ENCODE data around the gene TMEM43.

DNA sequence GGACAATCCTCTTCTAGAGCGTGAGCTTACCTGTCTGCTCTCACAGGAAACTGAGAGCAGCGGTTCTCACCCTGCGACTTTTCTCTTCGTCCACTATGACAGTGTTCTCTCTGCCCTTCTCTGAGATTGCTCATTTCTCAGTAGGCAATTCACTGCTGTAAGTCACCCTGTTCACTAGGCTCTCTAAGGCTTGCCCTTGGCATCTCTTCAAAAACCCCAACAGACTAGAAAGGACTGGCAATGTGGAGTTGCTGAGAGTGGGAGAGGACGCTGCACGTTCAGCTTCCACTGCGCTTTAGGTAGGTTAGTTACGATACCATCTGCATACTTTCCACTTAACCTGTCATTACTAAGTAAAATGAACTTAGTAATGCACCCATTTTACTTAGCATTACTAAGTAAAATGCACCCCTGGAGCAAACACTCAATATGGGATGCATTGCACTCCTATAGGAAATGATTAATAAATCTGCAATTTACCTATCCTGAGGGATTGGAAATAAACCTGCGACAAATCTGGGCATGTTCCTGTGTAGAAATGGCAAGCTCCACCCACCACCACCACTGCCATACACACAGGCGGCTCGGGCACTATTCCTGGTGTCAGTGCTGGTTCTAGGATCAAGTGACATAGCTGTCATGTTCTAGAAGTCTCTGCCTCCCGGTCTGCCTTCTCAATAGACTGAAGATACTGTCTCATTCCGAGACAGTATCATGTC, 32.1 kb downstream of the TMEM43 start:
- TF ChIP-seq, protein P1, sequence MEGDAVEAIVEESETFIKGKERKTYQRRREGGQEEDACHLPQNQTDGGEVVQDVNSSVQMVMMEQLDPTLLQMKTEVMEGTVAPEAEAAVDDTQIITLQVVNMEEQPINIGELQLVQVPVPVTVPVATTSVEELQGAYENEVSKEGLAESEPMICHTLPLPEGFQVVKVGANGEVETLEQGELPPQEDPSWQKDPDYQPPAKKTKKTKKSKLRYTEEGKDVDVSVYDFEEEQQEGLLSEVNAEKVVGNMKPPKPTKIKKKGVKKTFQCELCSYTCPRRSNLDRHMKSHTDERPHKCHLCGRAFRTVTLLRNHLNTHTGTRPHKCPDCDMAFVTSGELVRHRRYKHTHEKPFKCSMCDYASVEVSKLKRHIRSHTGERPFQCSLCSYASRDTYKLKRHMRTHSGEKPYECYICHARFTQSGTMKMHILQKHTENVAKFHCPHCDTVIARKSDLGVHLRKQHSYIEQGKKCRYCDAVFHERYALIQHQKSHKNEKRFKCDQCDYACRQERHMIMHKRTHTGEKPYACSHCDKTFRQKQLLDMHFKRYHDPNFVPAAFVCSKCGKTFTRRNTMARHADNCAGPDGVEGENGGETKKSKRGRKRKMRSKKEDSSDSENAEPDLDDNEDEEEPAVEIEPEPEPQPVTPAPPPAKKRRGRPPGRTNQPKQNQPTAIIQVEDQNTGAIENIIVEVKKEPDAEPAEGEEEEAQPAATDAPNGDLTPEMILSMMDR (IDR thresholded peaks at IDR 0.05; ENCODE audit: insufficient read depth, low read depth, low read length), result no peak
- TF ChIP-seq EZH2 (IDR thresholded peaks at IDR 0.05; ENCODE audit: insufficient read depth, low read length), result no peak

Data from astrocyte (in vitro differentiated cells and primary cell).